Nasal cavity respiratory epithelium epithelial cell of viscerocranial mucosa (primary cell): ENCODE measurements around the gene NWD2. TPM values are rescaled to one million over a fixed set of nuclear protein-coding genes. Genes with fewer than 3 reads are reported as not detected.

Source experiments
- total RNA-seq: library from RNA; depleted of rRNA; stranded (reverse); fragments of >200 nt; gene quantifications from 2 replicates; pipeline ENCODE4 v1.2.3, GENCODE V29; 2014

NWD2 gene
- 0.07 and 0.34 TPM in 2 replicates for total RNA-seq

GRCh38 chr4:37244583-37245390, at the start of gene NWD2:
Gene NWD2, plus strand, starts transcription at chr4:37244743. Its CDS starts 325 bp downstream, at chr4:37245068.

